CD14-positive monocyte (primary cell): ENCODE results near the gene MED9. TPM values are rescaled to one million over a fixed set of nuclear protein-coding genes. Genes with fewer than 3 reads are reported as not detected.
"Not testable (repeated sequence)": the region's sequence is repeated elsewhere in the genome, so short reads cannot be mapped to it uniquely, and the experiment has no call there.

Experiments
- DNase-seq, 3 donors: peaks; one replicate each; pipeline ENCODE4 v3.0.0-alpha.2; 2011 to 2022
- H2AFZ ChIP-seq: 2 replicates; pipeline ENCODE4 v1.6.0; 2012; ENCODE audit warnings: mild to moderate bottlenecking, low read depth, low read length, inconsistent platforms; ENCODE audit not compliant: insufficient read depth, poor library complexity, severe bottlenecking
- H3K27ac ChIP-seq, 2 donors: 1 replicate in 1 of 2; 2 replicates in 1 of 2; pipeline ENCODE4 v1.5.1; 2012 to 2013; ENCODE audit warnings: low read length in 2 of 2, control low read depth in 1 of 2, inconsistent platforms in 1 of 2, low read depth in 1 of 2, mild to moderate bottlenecking in 1 of 2
- H3K27me3 ChIP-seq, 2 donors: one replicate each; pipeline versions ENCODE4 v1.6.0 to v1.6.1; 2011 to 2013; ENCODE audit warnings: low read length in 2 of 2; ENCODE audit not compliant: control insufficient read depth in 2 of 2, insufficient read depth in 2 of 2
- H3K36me3 ChIP-seq, 2 donors: replicated peaks in 1 of 2; 1 replicate in 1 of 2; 2 replicates in 1 of 2; pipeline versions ENCODE4 v1.5.1 to v1.6.1; 2012 to 2013; ENCODE audit warnings: low read length in 2 of 2, control low read depth in 1 of 2, inconsistent platforms in 1 of 2, mild to moderate bottlenecking in 1 of 2; ENCODE audit not compliant: insufficient read depth in 2 of 2, control insufficient read depth in 1 of 2
- H3K4me1 ChIP-seq, 2 donors: 1 replicate in 1 of 2; 2 replicates in 1 of 2; pipeline versions ENCODE4 v1.5.1 to v1.6.1; 2012 to 2013; ENCODE audit warnings: low read length in 2 of 2, control low read depth in 1 of 2, inconsistent platforms in 1 of 2, mild to moderate bottlenecking in 1 of 2, moderate library complexity in 1 of 2; ENCODE audit not compliant: insufficient read depth in 2 of 2, control insufficient read depth in 1 of 2
- H3K4me2 ChIP-seq: replicated peaks from 2 replicates; pipeline ENCODE3; 2012; ENCODE audit warnings: low read length, moderate library complexity, mild to moderate bottlenecking; ENCODE audit not compliant: poor library complexity, severe bottlenecking; ENCODE audit errors: extremely low read depth
- H3K4me3 ChIP-seq, 3 experiments: fragments of 200-600 bp in 1 of 3; sonication (generic) in 1 of 3; replicated peaks in 1 of 3; 1 replicate in 2 of 3; 2 replicates in 1 of 3; pipeline ENCODE4 v1.5.1; 2011 to 2013; ENCODE audit warnings: low read length in 3 of 3, mild to moderate bottlenecking in 3 of 3, control low read depth in 2 of 3, low read depth in 2 of 3, inconsistent platforms in 1 of 3, moderate library complexity in 1 of 3
- H3K79me2 ChIP-seq: 2 replicates; pipeline ENCODE4 v1.6.0; 2012; ENCODE audit warnings: mild to moderate bottlenecking, control low read depth, inconsistent platforms, low read length, moderate library complexity; ENCODE audit not compliant: insufficient read depth
- H3K9ac ChIP-seq: 2 replicates; pipeline ENCODE4 v1.6.0; 2017; ENCODE audit warnings: low read length, mild to moderate bottlenecking; ENCODE audit not compliant: insufficient read depth, poor library complexity, severe bottlenecking
- H3K9me3 ChIP-seq, 2 donors: replicated peaks in 1 of 2; 1 replicate in 1 of 2; 2 replicates in 1 of 2; pipeline versions ENCODE4 v1.5.1 to v1.6.1; 2012 to 2013; ENCODE audit warnings: low read length in 2 of 2, control low read depth in 1 of 2; ENCODE audit not compliant: control insufficient read depth in 1 of 2, insufficient read depth in 1 of 2
- H4K20me1 ChIP-seq: 2 replicates; pipeline ENCODE4 v1.6.0; 2012; ENCODE audit warnings: mild to moderate bottlenecking, low read length, control low read depth, moderate library complexity; ENCODE audit not compliant: insufficient read depth
- H3K27ac Mint-ChIP-seq, 7 donors: one replicate each; pipeline ENCODE4 v1.8.0; 2020; ENCODE audit warnings: mild to moderate bottlenecking in 7 of 7, mixed read lengths in 7 of 7, moderate library complexity in 6 of 7, inconsistent platforms in 2 of 7
- H3K27me3 Mint-ChIP-seq, 3 donors: one replicate each; pipeline ENCODE4 v1.8.0; 2021 to 2022; ENCODE audit warnings: low read depth in 3 of 3, mild to moderate bottlenecking in 3 of 3, mixed read lengths in 3 of 3, moderate library complexity in 3 of 3, inconsistent platforms in 1 of 3
- H3K36me3 Mint-ChIP-seq, 2 donors: one replicate each; pipeline ENCODE4 v1.8.0; 2020; ENCODE audit warnings: mixed read lengths in 2 of 2, inconsistent platforms in 1 of 2, mild to moderate bottlenecking in 1 of 2
- H3K4me1 Mint-ChIP-seq: one replicate; pipeline ENCODE4 v1.8.0; 2020; ENCODE audit warnings: mild to moderate bottlenecking, mixed read lengths
- H3K4me3 Mint-ChIP-seq, 2 donors: one replicate each; pipeline ENCODE4 v1.8.0; 2020; ENCODE audit warnings: mild to moderate bottlenecking in 2 of 2, mixed read lengths in 2 of 2, moderate library complexity in 1 of 2
- H3K9me3 Mint-ChIP-seq, 7 donors: one replicate each; pipeline ENCODE4 v1.8.0; 2020 to 2022; ENCODE audit warnings: mixed read lengths in 7 of 7, mild to moderate bottlenecking in 6 of 7, moderate library complexity in 6 of 7, inconsistent platforms in 2 of 7
- WGBS: methylation state at CpG from one replicate; pipeline ENCODE4 v1.1.5; 2013; ENCODE audit warnings: missing lambda C conversion rate; ENCODE audit not compliant: insufficient coverage; 5-methylcytosine and 5-hydroxymethylcytosine counted together
- intact Hi-C, 2 donors: fragments of 100-400 bp; cut with micrococcal nuclease; formaldehyde crosslinking; loops; one replicate each; pipeline versions ENCODE4 v1.15.0 to v1.15.1; 2023
- polyA plus RNA-seq, 3 donors: library from polyadenylated mRNA; depleted of rRNA in 1 of 3; unstranded in 2 of 3; stranded (reverse) in 1 of 3; fragments of 300-500 nt in 2 of 3; fragments of >200 nt in 1 of 3; fragmentation: Illumina TruSeq in 2 of 3; gene quantifications; 1 replicate in 2 of 3; 2 replicates in 1 of 3; pipeline ENCODE4 v1.2.3, GENCODE V29; 2012 to 2021
- TF ChIP-seq, protein P1 (sequence below): fragments of 200-600 bp; IDR thresholded peaks from one replicate; pipeline ENCODE4 v1.8.0; 2022; ENCODE audit warnings: antibody characterized with exemption, mild to moderate bottlenecking

The MED9 gene
- polyA plus RNA-seq, 3 donors = 5.6 to 6.9 (median 6.1) TPM

DNA sequence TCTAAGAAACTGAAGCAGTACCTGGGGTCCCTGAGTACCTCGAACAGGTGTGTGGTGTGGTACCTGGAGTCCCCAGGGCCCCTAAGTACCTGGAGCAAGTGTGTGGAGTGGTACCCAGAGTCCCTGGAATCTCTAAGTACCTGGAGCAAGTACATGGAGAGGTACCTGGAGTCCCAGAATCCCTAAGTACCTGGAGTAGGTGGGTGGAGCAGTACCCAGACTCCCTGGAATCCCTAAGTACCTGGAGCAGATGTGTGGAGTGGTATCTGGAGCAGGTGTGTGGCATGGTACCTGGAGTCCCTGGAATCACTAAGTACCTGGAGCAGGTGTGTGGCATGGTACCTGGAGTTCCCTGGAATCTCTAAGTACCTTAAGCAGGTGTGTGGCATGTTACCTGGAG, 22.5 kb upstream of the MED9 start:
- Histone ChIP-seq H3K4me2 (no peak overlapping the region), H3K9ac (no peak overlapping the region), H3K9me3 (no peaks in the 10 kb centered on the region), H3K4me3 (no peak overlapping the region), H4K20me1 (no peaks in the 10 kb centered on the region), H3K36me3 (no peaks in the 10 kb centered on the region), H3K27me3 (no peaks in the 10 kb centered on the region), H3K79me2 (no peaks in the 10 kb centered on the region), H3K4me1 (no peaks in the 10 kb centered on the region), H3K27ac (no peak overlapping the region), H2AFZ (no peak overlapping the region)
- H3K36me3 Mint-ChIP-seq = no peaks in the 10 kb centered on the region
- H3K9me3 Mint-ChIP-seq = no peaks in the 10 kb centered on the region
- TF ChIP-seq, protein P1, sequence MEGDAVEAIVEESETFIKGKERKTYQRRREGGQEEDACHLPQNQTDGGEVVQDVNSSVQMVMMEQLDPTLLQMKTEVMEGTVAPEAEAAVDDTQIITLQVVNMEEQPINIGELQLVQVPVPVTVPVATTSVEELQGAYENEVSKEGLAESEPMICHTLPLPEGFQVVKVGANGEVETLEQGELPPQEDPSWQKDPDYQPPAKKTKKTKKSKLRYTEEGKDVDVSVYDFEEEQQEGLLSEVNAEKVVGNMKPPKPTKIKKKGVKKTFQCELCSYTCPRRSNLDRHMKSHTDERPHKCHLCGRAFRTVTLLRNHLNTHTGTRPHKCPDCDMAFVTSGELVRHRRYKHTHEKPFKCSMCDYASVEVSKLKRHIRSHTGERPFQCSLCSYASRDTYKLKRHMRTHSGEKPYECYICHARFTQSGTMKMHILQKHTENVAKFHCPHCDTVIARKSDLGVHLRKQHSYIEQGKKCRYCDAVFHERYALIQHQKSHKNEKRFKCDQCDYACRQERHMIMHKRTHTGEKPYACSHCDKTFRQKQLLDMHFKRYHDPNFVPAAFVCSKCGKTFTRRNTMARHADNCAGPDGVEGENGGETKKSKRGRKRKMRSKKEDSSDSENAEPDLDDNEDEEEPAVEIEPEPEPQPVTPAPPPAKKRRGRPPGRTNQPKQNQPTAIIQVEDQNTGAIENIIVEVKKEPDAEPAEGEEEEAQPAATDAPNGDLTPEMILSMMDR = no peak
- no peak for DNase-seq
- no peak overlapping the region for H3K4me3 Mint-ChIP-seq
- no peak overlapping the region for H3K27ac Mint-ChIP-seq
- intact Hi-C loops = no loop called here
- 100% methylated on average over 1 of the region's 1 CpG for WGBS
- H3K27me3 Mint-ChIP-seq = peaks cover 0 to 2% (median 0%) of the 10 kb centered on the region in 3 donors
- H3K4me1 Mint-ChIP-seq = no peaks in the 10 kb centered on the region

DNA sequence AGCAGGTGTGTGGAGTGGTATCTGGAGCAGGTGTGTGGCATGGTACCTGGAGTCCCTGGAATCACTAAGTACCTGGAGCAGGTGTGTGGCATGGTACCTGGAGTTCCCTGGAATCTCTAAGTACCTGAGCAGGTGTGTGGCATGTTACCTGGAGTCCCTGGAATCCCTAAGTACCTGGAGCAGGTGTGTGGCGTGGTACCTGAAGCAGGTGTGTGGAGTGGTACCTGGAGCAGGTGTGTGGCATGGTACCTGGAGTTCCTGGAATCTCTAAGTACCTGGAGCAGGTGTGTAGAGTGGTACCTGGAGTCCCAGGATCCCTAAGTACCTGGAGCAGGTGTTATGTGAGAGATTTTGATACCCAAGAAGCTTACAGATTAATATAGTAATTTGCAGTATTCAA, 22.1 kb upstream of the MED9 start:
- not testable (repeated sequence) for H3K4me3 Mint-ChIP-seq, H3K4me3 ChIP-seq

More for the DNA sequence above, 22.1 kb upstream of the MED9 start:
- H4K20me1 ChIP-seq, H3K4me2 ChIP-seq, H2AFZ ChIP-seq, H3K9me3 ChIP-seq, H3K4me1 Mint-ChIP-seq, H3K27me3 ChIP-seq, H3K27me3 Mint-ChIP-seq, intact Hi-C loops, H3K4me1 ChIP-seq, H3K9ac ChIP-seq, H3K27ac ChIP-seq, DNase-seq, H3K36me3 Mint-ChIP-seq, H3K9me3 Mint-ChIP-seq, H3K36me3 ChIP-seq, H3K79me2 ChIP-seq, H3K27ac Mint-ChIP-seq: not testable (repeated sequence)
- 87% methylated on average over 1 of the region's 1 CpG for WGBS
